Neural cell (in vitro differentiated cells): ENCODE measurements around the gene PCP4. TPM values are rescaled to one million over a fixed set of nuclear protein-coding genes. Genes with fewer than 3 reads are reported as not detected.

Experiments
- H2AFZ ChIP-seq: fragments of 200-600, 300-800 bp; sonication (generic), shearing (Covaris generic); 2 replicates; pipeline ENCODE4 v1.6.0; 2014; ENCODE audit warnings: low read depth, mild to moderate bottlenecking, antibody characterized with exemption, low read length, moderate library complexity
- H3F3A ChIP-seq: fragments of 200-600 bp; shearing (Covaris generic); 2 replicates; pipeline ENCODE4 v1.6.1; 2016; ENCODE audit warnings: mild to moderate bottlenecking, moderate library complexity, mixed read lengths, antibody characterized with exemption, low read length; ENCODE audit not compliant: insufficient read depth, poor library complexity, severe bottlenecking
- H3K27ac ChIP-seq: fragments of 200-600, 300-800 bp; sonication (generic), shearing (Covaris generic); 2 replicates; pipeline ENCODE4 v1.5.1; 2014; ENCODE audit warnings: mild to moderate bottlenecking, low read length, moderate library complexity
- H3K27me3 ChIP-seq: fragments of 300-800, 200-600 bp; sonication (generic), shearing (Covaris generic); 2 replicates; pipeline ENCODE4 v1.6.0; 2014; ENCODE audit warnings: mild to moderate bottlenecking, low read depth, low read length, moderate library complexity; ENCODE audit not compliant: insufficient read depth
- H3K36me3 ChIP-seq: fragments of 300-800, 200-600 bp; sonication (generic), shearing (Covaris generic); 2 replicates; pipeline ENCODE4 v1.5.1; 2014; ENCODE audit warnings: mild to moderate bottlenecking, antibody characterized with exemption, low read length, moderate library complexity; ENCODE audit not compliant: insufficient read depth
- H3K4me2 ChIP-seq: fragments of 300-800, 200-600 bp; sonication (generic), shearing (Covaris generic); 2 replicates; pipeline ENCODE4 v1.6.0; 2014; ENCODE audit warnings: mild to moderate bottlenecking, low read length
- H3K4me3 ChIP-seq: fragments of 300-800, 200-600 bp; sonication (generic), shearing (Covaris generic); 2 replicates; pipeline ENCODE4 v1.5.1; 2014; ENCODE audit warnings: mild to moderate bottlenecking, low read length, moderate library complexity
- H3K79me2 ChIP-seq: fragments of 200-600 bp; shearing (Covaris generic); replicated peaks from 2 replicates; pipeline ENCODE4 v1.6.0; 2014; ENCODE audit warnings: mild to moderate bottlenecking, low read length, moderate library complexity; ENCODE audit not compliant: insufficient read depth
- H3K9ac ChIP-seq: fragments of 300-800, 200-600 bp; sonication (generic), shearing (Covaris generic); 2 replicates; pipeline ENCODE4 v1.6.1; 2016; ENCODE audit warnings: mild to moderate bottlenecking, low read length, mixed read lengths
- H3K9me2 ChIP-seq: fragments of 200-600 bp; shearing (Covaris generic); 2 replicates; pipeline ENCODE4 v1.6.1; 2016; ENCODE audit warnings: mild to moderate bottlenecking, low read length, mixed read lengths; ENCODE audit not compliant: insufficient read depth
- H3K9me3 ChIP-seq: fragments of 200-600, 300-800 bp; sonication (generic), shearing (Covaris generic); 2 replicates; pipeline ENCODE4 v1.6.1; 2016; ENCODE audit warnings: mild to moderate bottlenecking, mixed run types, low read length, moderate library complexity, mixed read lengths
- H4K20me1 ChIP-seq: fragments of 200-600 bp; shearing (Covaris generic); 2 replicates; pipeline ENCODE4 v1.6.1; 2016; ENCODE audit warnings: mild to moderate bottlenecking, mixed run types; ENCODE audit not compliant: insufficient read depth
- CTCF ChIP-seq: fragments of 450-650 bp; IDR thresholded peaks from 2 replicates; pipeline ENCODE4 v1.5.1; 2014; ENCODE audit warnings: antibody characterized with exemption, mild to moderate bottlenecking, moderate library complexity; ENCODE audit not compliant: poor library complexity, severe bottlenecking
- EP300 ChIP-seq: fragments of 450-650 bp; conservative IDR thresholded peaks from 2 replicates; pipeline ENCODE4 v1.6.1; 2014; ENCODE audit warnings: antibody characterized with exemption, mild to moderate bottlenecking, moderate library complexity; ENCODE audit not compliant: poor library complexity, severe bottlenecking
- EZH2 ChIP-seq: fragments of 200-600, 300-800 bp; shearing (Covaris generic), sonication (generic); IDR thresholded peaks from 2 replicates; pipeline ENCODE4 v1.6.1; 2014; ENCODE audit warnings: antibody characterized with exemption, low read length, borderline replicate concordance, mild to moderate bottlenecking; ENCODE audit not compliant: insufficient read depth, poor library complexity, severe bottlenecking
- MXI1 ChIP-seq: fragments of 450-650 bp; conservative IDR thresholded peaks from 2 replicates; pipeline ENCODE4 v1.6.1; 2014; ENCODE audit warnings: antibody characterized with exemption, mild to moderate bottlenecking; ENCODE audit not compliant: poor library complexity, severe bottlenecking
- POLR2AphosphoS5 ChIP-seq: IDR thresholded peaks from 2 replicates; pipeline ENCODE4 v1.6.1; 2012
- RAD21 ChIP-seq: fragments of 450-650 bp; conservative IDR thresholded peaks from 2 replicates; pipeline ENCODE4 v1.6.1; 2014; ENCODE audit warnings: antibody characterized with exemption, mild to moderate bottlenecking, moderate library complexity
- SMC3 ChIP-seq: fragments of 450-650 bp; conservative IDR thresholded peaks from 2 replicates; pipeline ENCODE4 v1.6.1; 2014; ENCODE audit warnings: antibody characterized with exemption, mild to moderate bottlenecking, moderate library complexity; ENCODE audit not compliant: poor library complexity
- TAF1 ChIP-seq: IDR thresholded peaks from 2 replicates; pipeline ENCODE4 v1.6.1; 2012; ENCODE audit warnings: low read depth
- polyA plus RNA-seq: library from polyadenylated mRNA; depleted of rRNA; stranded (reverse); fragments of >200 nt; gene quantifications from 2 replicates; pipeline ENCODE4 v1.2.3, GENCODE V29; 2014
- TF ChIP-seq, protein P1 (sequence below): IDR thresholded peaks from 2 replicates; pipeline ENCODE4 v1.6.1; 2012; ENCODE audit warnings: borderline replicate concordance

Gene PCP4
- polyA plus RNA-seq, 1 donor from 2014 or later = 10.1 TPM

GRCh38 chr21:39850333-39850732, 16.9 kb upstream of the PCP4 start:
- Histone ChIP-seq H3F3A (no peaks in the 10 kb centered on the region), H3K4me3 (no peak overlapping the region), H3K4me2 (no peak overlapping the region), H3K27ac (no peak overlapping the region), H3K9ac (no peak overlapping the region), H4K20me1 (no peaks in the 10 kb centered on the region), H3K36me3 (no peaks in the 10 kb centered on the region), H3K9me3 (no peaks in the 10 kb centered on the region), H2AFZ (no peak overlapping the region), H3K27me3 (no peaks in the 10 kb centered on the region), H3K9me2 (no peaks in the 10 kb centered on the region), H3K79me2 (no peaks in the 10 kb centered on the region)
- TF ChIP-seq TAF1 (no peak), SMC3 (no peak), RAD21 (no peak), EZH2 (no peak), EP300 (no peak), POLR2AphosphoS5 (no peak), MXI1 (no peak), CTCF (no peak)
- TF ChIP-seq, protein P1, sequence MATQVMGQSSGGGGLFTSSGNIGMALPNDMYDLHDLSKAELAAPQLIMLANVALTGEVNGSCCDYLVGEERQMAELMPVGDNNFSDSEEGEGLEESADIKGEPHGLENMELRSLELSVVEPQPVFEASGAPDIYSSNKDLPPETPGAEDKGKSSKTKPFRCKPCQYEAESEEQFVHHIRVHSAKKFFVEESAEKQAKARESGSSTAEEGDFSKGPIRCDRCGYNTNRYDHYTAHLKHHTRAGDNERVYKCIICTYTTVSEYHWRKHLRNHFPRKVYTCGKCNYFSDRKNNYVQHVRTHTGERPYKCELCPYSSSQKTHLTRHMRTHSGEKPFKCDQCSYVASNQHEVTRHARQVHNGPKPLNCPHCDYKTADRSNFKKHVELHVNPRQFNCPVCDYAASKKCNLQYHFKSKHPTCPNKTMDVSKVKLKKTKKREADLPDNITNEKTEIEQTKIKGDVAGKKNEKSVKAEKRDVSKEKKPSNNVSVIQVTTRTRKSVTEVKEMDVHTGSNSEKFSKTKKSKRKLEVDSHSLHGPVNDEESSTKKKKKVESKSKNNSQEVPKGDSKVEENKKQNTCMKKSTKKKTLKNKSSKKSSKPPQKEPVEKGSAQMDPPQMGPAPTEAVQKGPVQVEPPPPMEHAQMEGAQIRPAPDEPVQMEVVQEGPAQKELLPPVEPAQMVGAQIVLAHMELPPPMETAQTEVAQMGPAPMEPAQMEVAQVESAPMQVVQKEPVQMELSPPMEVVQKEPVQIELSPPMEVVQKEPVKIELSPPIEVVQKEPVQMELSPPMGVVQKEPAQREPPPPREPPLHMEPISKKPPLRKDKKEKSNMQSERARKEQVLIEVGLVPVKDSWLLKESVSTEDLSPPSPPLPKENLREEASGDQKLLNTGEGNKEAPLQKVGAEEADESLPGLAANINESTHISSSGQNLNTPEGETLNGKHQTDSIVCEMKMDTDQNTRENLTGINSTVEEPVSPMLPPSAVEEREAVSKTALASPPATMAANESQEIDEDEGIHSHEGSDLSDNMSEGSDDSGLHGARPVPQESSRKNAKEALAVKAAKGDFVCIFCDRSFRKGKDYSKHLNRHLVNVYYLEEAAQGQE = no peak

DNA sequence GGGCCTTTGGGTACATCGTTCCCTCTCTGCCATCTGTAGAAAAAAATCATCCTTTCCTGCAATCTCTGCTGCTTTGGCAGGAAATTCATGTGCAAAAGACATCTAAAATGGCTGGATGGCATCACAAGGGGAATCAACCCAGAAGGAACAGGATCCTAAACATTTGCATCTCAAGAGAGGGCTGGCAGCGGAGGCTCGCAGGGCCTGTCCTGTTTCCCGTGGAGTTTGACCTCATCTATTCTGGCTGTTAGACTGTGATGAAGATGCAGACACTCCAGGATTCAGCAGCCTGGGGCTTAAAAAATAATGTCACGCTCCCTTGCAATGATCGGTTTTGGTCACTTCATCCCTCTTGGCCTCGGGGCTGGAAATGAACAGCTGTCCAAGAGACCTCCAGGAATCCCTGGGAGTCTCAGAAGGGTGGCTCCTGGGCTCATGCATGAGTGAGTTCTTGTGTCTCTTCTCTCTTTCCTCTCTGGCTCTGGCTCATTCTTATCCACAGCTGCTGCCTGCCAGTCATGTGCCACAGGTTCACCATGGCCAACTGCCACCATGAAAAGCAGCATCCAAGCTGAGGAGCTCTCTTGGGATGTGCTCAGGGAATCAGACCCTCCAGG, 16.1 kb upstream of the PCP4 start:
- no peaks in the 10 kb centered on the region for H3F3A ChIP-seq
- H2AFZ ChIP-seq = no peak overlapping the region
- no peak overlapping the region for H3K4me3 ChIP-seq
- no peaks in the 10 kb centered on the region for H3K36me3 ChIP-seq
- no peak overlapping the region for H3K27ac ChIP-seq
- H4K20me1 ChIP-seq = no peaks in the 10 kb centered on the region
- no peaks in the 10 kb centered on the region for H3K79me2 ChIP-seq
- H3K9ac ChIP-seq = no peak overlapping the region
- TF ChIP-seq, protein P1 = no peak
- TF ChIP-seq MXI1 (no peak), TAF1 (no peak), RAD21 (no peak), SMC3 (no peak)
- H3K9me3 ChIP-seq = no peaks in the 10 kb centered on the region
- H3K27me3 ChIP-seq = no peaks in the 10 kb centered on the region
- no peak overlapping the region for H3K4me2 ChIP-seq
- H3K9me2 ChIP-seq = no peaks in the 10 kb centered on the region
